Measurements from ENCODE around the gene CALHM4.
A peak's percentile ranks its signal among the peaks of the same experiment; 100 is the strongest.

The CALHM4 gene

GRCh38 chr6:116543149-116543548 lies 10.4 kb upstream of the CALHM4 start:
- no peak for DNase-seq

- DNase-seq: no peak
Measured at GRCh38 chr6:116545651-116546050, 7.9 kb upstream of the CALHM4 start, which contains the start of gene TRAPPC3L. TSS of gene TRAPPC3L (minus strand) at chr6:116545684. CDS start at chr6:116545514, 170 bp downstream.

GRCh38 chr6:116547358-116547757 lies 6.2 kb upstream of the CALHM4 start:
- no peak for DNase-seq

GRCh38 chr6:116550796-116551195 lies 2.8 kb upstream of the CALHM4 start:
- no peak for DNase-seq

GRCh38 chr6:116556065-116556464 lies 2.5 kb downstream of the CALHM4 start:
- no peak for DNase-seq

- DNase-seq: no peak
Measured at GRCh38 chr6:116556814-116557415, 3.4 kb downstream of the CALHM4 start.

- no peak for DNase-seq
Measured at GRCh38 chr6:116557893-116558292, 4.3 kb downstream of the CALHM4 start.

- no peak for DNase-seq
Measured at GRCh38 chr6:116560130-116560529, 6.6 kb downstream of the CALHM4 start.

GRCh38 chr6:116561377-116562018 lies 7.9 kb downstream of the CALHM4 start:
- peak; percentile 33 for DNase-seq

GRCh38 chr6:116562019-116562403 lies 8.5 kb downstream of the CALHM4 start:
- DNase-seq: no peak

GRCh38 chr6:116562614-116563013 lies 9.1 kb downstream of the CALHM4 start:
- DNase-seq: no peak

GRCh38 chr6:116563830-116564229 lies 10.3 kb downstream of the CALHM4 start:
- DNase-seq: no peak

GRCh38 chr6:116564311-116564710 lies 10.8 kb downstream of the CALHM4 start:
- no peak for DNase-seq

- DNase-seq: peak; percentile 7
Measured at GRCh38 chr6:116564921-116565872, 11.6 kb downstream of the CALHM4 start.

- DNase-seq: no peak
Measured at GRCh38 chr6:116568111-116568510, 14.6 kb downstream of the CALHM4 start.

GRCh38 chr6:116568821-116569755 lies 15.5 kb downstream of the CALHM4 start:
- no peak for DNase-seq

GRCh38 chr6:116570856-116571682 lies 17.5 kb downstream of the CALHM4 start, which contains the start of gene RWDD1:
TSS of gene RWDD1 (plus strand) at chr6:116571504. CDS start at chr6:116571583, 79 bp downstream.
- peak; percentile 90 for DNase-seq

GRCh38 chr6:116571683-116572000 lies 18.1 kb downstream of the CALHM4 start:
- DNase-seq: no peak

GRCh38 chr6:116572162-116572561 lies 18.6 kb downstream of the CALHM4 start:
- no peak for DNase-seq

GRCh38 chr6:116575227-116575626 lies 21.7 kb downstream of the CALHM4 start:
- no peak for DNase-seq

GRCh38 chr6:116577486-116577885 lies 23.9 kb downstream of the CALHM4 start:
- no peak for DNase-seq

GRCh38 chr6:116578335-116578734 lies 24.8 kb downstream of the CALHM4 start:
- no peak for DNase-seq

Measured in NCI-H2107 (cell line).